ENCODE results near the gene BTN1A1.
"Not testable (repeated sequence)": the region's sequence is repeated elsewhere in the genome, so short reads cannot be mapped to it uniquely, and the experiment has no call there.

BTN1A1 gene

DNA sequence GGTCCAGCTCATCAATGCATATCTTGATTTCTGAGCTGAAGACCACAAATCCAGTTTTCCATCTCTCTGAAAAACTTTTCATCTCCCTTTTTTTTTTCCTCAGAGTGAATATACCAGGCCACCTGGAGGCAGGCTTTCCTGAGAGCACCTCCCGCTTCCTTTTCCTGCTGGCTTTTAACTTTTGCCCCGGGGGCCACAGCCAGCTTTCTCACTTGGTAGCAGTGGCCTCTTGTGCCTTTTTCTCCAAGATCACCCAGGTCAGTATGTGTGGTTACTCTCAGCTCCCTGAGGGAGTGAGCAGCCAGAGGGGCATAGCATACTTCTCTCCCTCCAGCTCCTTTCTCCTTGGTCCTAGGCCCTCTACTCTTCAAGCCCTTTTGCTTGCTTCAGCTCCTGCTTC is at the start of gene BTN1A1:
BTN1A1 (plus strand) TSS at position 202 of the 400 bp plus-strand sequence. CDS start 984 bp downstream, outside the sequence.
- in situ Hi-C loops (cut with MboI; ENCODE audit: low sequenced_read_pairs) = no loop called here

- in situ Hi-C loops (cut with MboI; ENCODE audit: low sequenced_read_pairs) = no loop called here
Measured at GRCh38 chr6:26452631-26453235, 47.4 kb upstream of the BTN1A1 start.

DNA sequence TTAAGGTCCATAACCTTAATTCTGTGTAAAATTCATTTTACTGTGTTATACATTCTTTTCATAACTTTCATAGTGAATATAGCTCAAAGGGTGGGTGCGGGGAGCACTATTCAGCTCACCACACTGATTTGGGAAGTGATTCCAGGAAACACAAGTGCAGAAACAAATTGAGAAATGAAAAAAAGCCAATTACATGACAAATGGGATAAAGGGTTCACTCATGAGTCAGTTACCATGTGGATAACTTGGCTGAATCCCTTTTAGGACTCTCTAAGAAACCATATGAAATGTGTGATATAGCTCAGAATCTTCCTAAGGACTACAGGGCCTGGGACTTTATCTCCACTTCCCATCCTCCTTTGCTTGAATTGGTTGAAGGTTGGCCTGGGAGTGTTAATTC is 45.5 kb upstream of the BTN1A1 start:
- in situ Hi-C loops (cut with MboI; ENCODE audit: low sequenced_read_pairs) = no loop called here

DNA sequence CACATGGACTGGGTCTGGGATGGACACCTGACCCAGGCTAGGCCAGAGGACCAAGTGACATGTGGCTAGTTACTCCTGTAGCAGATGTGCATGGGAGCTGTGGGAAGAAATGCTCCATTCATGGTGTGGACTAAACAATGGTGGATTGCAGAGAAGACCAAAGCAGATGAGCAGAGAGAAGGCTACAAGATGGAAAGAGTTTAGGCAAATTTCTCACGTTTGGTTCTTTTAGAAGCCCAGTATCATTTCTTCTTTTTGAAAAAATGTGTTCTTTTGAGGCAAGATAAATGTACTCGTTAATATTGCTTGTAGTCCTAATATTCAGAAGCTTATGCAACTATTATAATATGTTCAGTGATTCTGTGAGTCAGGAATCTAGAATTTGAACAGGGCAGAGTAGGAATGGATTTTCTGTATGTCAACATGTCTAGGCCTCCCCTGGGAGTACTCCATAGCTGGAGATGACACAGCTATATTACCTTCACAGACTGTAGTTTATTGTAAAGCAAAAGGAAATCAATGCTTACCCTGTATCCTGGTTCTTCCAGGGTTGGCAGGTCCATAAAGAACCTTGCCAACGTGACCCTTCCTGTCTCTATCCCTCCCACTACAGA is 44.6 kb upstream of the BTN1A1 start:
- in situ Hi-C loops (cut with MboI; ENCODE audit: low sequenced_read_pairs) = no loop called here

DNA sequence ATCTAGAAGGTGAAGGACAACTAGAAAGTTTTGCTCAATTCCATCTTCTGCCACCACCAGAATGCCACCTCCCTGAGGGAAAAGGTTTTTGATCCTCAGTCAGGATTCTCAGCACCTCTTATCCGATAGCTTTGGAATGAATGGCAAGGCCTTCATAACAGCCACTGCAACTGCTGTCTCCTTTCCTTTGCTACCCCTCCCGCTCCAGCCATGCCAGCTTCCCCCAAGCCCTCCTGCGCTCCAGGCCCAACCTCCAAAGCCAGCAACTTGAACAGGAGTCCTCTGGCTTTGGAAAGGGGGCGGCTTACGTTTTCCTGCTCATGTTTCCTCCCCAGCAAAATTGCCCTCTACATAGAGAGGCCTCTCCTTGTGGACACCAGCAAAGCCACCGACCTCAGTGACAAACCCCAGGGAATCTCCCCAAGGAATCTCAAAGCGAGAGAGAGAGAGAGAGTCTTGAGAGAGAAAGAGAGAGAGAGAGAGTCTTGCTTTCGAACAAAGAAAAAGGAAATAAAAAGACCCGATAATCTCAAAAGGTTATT is 42.8 kb upstream of the BTN1A1 start:
- in situ Hi-C loops (cut with MboI; ENCODE audit: low sequenced_read_pairs) = no loop called here

- in situ Hi-C loops (cut with MboI; ENCODE audit: low sequenced_read_pairs) = no loop called here
Measured at GRCh38 chr6:26457806-26458688, 42.1 kb upstream of the BTN1A1 start, which contains the start of gene BTN2A1. TSS of gene BTN2A1 (plus strand) at chr6:26457955. CDS start at chr6:26458637, 682 bp downstream.

DNA sequence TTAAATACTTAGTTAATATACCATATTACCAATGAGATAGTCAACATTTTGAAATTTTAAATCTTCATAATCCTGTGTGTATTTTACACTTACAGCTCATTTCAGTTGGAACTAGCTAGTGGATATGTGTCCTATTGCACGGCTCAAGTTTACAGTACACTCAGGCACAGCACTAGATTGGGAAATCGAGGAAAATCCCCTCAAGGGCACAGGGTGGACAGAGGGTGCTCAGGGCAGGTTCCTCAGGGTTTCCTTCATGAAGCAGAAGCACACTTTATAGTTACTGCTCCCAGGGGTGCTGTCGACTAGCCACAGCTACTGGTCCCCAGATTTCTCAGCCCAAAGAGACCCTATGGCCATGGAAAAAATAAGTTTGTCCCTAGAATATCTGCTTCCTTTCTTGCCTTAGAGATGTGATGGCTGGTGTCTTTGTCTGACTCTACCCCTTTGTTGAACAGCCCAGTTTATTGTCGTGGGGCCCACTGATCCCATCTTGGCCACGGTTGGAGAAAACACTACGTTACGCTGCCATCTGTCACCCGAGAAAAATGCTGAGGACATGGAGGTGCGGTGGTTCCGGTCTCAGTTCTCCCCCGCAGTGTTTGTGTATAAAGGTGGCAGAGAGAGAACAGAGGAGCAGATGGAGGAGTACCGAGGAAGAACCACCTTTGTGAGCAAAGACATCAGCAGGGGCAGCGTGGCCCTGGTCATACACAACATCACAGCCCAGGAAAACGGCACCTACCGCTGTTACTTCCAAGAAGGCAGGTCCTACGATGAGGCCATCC is 40.9 kb upstream of the BTN1A1 start:
- in situ Hi-C loops (cut with MboI; ENCODE audit: low sequenced_read_pairs) = no loop called here

DNA sequence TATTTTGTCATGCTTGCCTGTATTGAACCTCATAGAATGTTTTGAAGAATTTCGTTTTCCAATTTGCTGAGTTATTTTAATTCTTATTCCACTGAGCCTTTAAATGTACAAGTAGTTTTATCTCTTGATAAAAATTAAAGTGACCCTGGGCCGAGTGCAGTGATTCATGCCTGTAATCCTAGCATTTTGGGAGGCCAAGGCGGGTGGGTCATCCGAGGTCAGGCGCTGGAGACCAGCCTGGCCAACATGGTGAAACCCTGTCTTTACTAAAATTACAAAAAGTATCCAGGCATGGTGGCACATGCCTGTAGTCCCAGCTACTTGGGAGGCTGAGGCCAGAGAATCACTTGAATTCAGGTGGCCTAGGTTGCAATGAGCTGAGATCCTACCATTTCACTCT is 38.8 kb upstream of the BTN1A1 start:
- in situ Hi-C loops (cut with MboI; ENCODE audit: low sequenced_read_pairs) = not testable (repeated sequence)

DNA sequence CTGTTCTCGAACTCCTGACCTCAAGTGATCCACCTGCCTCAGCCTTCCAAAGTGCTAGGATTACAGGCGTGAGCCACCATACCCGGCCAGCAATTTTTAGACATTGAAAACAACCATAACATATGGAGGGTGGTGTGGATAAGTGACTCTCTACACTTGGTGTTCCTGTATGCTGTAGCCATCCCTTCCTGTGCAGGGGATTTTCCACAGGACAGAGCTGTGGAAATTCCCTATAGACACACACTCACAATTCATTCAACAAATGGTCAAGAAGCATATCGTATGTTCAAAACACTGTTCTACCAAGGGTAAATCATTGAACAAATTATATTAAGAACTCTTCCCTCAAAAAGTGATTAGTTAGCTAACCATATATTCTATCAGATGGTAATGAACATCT is 36.1 kb upstream of the BTN1A1 start:
- in situ Hi-C loops (cut with MboI; ENCODE audit: low sequenced_read_pairs) = no loop called here

DNA sequence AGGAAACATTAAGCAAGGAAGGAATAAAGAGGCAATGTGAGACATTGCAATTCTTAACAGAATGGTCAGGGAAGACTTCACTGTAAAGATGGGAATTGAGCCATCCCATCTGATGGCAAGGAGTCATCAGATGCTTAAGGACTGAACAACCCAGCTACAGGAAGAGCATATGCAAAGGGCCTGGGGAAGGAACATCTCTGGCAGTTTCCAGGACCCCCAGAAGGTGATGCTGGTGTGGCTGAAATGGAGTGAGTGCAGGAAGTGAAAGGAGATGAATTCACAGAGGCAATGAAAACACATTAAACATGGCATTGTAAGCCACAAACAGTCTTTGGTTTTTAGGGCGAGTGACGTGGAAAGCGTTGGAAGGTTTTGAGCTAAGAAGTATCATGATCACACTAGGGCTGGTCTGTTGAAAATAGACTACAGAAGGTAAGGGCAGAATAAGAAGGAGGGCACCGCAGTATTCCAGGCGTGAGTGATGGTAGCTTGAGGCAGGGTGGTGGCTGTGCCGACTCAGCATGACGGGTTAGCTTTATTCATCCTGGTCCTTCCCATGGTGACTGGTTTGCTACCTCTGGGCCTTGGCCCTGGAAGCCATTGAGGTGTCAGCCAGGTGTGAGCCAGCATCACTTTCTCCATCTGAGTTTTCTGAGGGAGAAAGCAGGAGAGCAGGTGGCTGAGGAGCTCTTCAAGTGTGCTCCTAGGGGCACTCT is 35.5 kb upstream of the BTN1A1 start:
- in situ Hi-C loops (cut with MboI; ENCODE audit: low sequenced_read_pairs) = no loop called here

DNA sequence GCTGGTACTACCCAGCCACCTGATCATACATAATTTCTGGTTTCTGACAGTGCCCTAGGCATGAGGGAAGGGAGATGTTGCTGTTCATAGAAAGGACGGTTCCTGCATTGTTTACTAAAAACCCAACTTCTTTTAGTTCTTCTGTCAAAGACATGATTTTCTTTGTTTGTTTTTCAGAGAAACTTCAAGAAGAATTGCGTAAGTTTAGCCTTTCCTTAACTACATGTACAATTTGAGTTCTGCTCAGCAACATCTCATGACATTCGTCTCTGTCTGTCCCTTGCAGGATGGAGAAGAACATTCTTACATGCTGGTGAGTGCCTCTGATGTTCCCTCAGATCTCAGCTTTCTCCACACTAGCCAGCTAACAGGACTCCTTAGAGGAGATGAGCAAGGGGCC is 34.3 kb upstream of the BTN1A1 start:
- in situ Hi-C loops (cut with MboI; ENCODE audit: low sequenced_read_pairs) = no loop called here

GRCh38 chr6:26468829-26469228 is 31.3 kb upstream of the BTN1A1 start:
- in situ Hi-C loops (cut with MboI; ENCODE audit: low sequenced_read_pairs) = no loop called here

GRCh38 chr6:26470643-26471042 is 29.5 kb upstream of the BTN1A1 start:
- in situ Hi-C loops (cut with MboI; ENCODE audit: low sequenced_read_pairs) = no loop called here

DNA sequence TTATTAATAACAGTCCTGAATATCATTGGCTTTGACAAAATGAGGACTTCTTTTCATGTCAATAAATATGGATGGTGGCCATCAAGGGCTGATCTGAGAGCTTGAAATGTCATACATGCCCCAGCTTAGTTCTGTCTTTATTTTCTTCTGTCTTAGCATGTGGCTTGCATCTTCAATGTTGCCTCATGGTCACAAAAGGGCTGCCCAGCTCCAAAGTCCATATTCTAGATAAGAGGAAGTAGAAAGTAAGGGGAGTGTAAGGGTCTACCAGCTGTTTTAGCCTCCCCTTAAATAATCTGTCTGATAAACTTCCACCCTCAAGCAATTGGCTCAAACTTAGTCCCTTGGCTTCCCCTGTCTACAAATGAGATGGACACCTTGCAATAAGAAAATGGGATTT is 28.1 kb upstream of the BTN1A1 start:
- in situ Hi-C loops (cut with MboI; ENCODE audit: low sequenced_read_pairs) = no loop called here

DNA sequence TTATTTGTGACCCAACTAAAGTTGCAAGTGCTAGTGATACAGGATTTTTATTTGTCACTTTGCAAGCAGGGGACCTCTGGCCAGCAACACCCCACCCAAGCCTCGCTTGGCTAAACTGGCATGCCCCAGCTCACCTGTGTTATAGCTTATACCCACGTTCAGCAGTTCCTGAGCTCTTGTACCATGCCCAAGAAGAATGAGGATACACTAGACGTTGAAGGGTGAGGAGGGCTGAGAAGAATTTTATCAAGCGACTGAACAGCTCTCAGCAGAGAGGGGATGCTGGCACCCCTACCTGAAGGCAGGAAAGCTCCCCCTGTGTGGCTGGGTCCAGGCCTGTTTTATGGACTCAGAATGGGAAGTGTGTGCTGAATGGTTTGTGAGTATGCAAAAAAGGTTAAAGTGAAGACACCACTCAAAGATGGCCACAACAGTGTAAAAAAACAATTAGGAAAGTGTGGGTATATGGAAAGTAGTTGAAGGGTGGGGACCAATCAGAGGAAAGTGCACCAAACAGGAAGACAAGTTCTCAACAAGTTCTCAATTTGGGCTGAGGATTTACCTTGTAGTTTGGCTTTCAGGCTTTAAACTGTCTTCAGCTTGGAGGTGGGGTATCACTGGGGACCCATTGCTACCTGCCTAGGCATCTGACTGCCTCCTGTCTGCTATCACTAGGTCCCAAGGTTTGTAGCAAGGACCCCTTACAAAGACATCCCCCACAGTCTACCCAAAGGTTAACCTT is 27.4 kb upstream of the BTN1A1 start:
- in situ Hi-C loops (cut with MboI; ENCODE audit: low sequenced_read_pairs) = no loop called here

- in situ Hi-C loops (cut with MboI; ENCODE audit: low sequenced_read_pairs) = no loop called here
Measured at GRCh38 chr6:26473429-26473757, 26.7 kb upstream of the BTN1A1 start.

DNA sequence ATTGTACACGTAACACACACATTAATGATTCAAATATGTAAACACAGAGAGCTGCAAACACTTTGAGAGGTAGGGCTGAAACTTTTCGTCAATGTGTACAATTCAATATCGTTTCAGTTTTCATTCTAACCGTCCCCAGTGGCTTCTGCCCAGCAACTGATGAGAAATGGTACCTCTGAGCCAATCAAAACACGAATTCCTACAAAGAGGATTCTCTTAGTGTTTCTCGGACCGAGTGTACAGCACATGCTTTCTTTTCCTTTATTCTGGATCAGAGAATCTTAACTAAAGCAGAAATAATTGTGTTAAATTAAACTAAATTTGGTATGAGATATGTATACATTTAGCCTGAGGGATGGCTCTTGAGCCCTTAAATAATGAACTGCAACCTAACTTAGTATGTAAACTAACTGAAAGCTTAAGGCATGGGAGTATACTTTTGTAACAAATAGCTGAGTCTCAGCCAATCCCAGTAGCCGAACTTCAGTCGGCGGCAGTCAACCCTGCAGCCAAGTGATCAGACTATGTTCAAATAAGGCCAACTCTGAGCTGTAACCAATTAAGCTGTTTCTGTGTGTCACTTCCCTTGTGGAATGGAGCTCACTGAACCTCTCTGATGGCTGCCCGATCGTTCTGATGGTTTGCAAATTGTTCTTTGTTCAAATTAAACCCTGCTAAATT is 26.2 kb upstream of the BTN1A1 start:
- in situ Hi-C loops (cut with MboI; ENCODE audit: low sequenced_read_pairs) = no loop called here

DNA sequence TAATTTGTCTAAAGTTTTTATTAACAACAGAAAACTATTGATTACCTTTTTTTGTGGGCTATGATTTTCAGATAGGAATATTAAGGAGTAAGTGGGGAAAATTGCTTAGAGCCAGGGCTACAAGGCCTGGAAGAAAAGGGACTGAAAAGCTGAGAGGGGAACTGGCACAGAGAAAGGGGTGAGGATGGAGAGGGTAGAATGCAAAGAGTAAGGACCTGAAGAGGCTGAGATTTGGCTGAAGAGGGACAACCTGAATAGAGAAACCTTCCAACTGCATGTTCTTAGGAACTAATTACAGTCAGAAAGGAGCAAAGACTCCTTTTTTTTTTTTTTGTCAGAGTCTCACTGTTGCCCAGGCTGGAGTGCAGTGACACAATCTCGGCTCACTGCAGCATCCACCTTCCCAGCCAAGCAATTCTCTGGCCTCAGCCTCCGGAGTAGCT is 25.6 kb upstream of the BTN1A1 start:
- in situ Hi-C loops (cut with MboI; ENCODE audit: low sequenced_read_pairs) = no loop called here

Data from HL-60/S4 treated with retinoic acid at 250 ng/mL for 4 days and 3 days (cell line).